GM10248 (cell line): Measurements from ENCODE around the gene NCEH1.
"Not testable (repeated sequence)": the region's sequence is repeated elsewhere in the genome, so short reads cannot be mapped to it uniquely, and the experiment has no call there.

Experiments
- CTCF ChIA-PET: fragments of 300-600 bp; sonication (Branson Sonifier 250); formaldehyde crosslinking; extraction: SDS; loops from one replicate; lab custom pipeline; 2021; ENCODE audit warnings: antibody characterized with exemption; lab: Yijun Ruan, JAX
- POLR2A ChIA-PET: fragments of 350-650 bp; sonication (Branson Sonifier 250); formaldehyde crosslinking; extraction: SDS; loops from one replicate; lab custom pipeline; 2020; ENCODE audit warnings: antibody characterized with exemption; lab: Yijun Ruan, JAX
- DNase-seq: peaks from one replicate; pipeline ENCODE4 v3.0.0; 2012; ENCODE audit errors: extremely low spot score
- CTCF ChIP-seq: IDR thresholded peaks from 2 replicates; pipeline ENCODE4 v1.5.1; 2012; ENCODE audit warnings: mild to moderate bottlenecking, low read depth; ENCODE audit errors: extremely low read depth, missing control alignments, control extremely low read depth

The NCEH1 gene

GRCh38 chr3:172707967-172708366 lies 2.9 kb downstream of the NCEH1 start:
- DNase-seq: no peak
- ChIA-PET POLR2A (interaction anchor here (0.7 kb wide), 1 partner anchor 42 kb away, joined by 3 read pairs; the partner anchor contains the start of gene ECT2), CTCF (interaction anchor here (1.1 to 1.3 kb wide), 2 partner anchors 34 to 35 kb away, joined by 3 read pairs; no protein-coding TSS in a partner anchor)
- TF ChIP-seq CTCF: no peak

- no peak for TF ChIP-seq CTCF
- ChIA-PET CTCF (interaction anchor here (1.1 to 1.3 kb wide), 2 partner anchors 33 to 34 kb away, joined by 3 read pairs; no protein-coding TSS in a partner anchor), POLR2A (no interaction called here)
- DNase-seq: no peak
Observed at GRCh38 chr3:172707030-172707429, 3.8 kb downstream of the NCEH1 start.

- ChIA-PET POLR2A (no interaction called here), CTCF (interaction anchor here (1.8 to 3.5 kb wide), 3 partner anchors 13 to 109 kb away, joined by 4 to 14 read pairs (median 9); no protein-coding TSS in a partner anchor)
- DNase-seq: no peak
- TF ChIP-seq CTCF: no peak
Observed at GRCh38 chr3:172705170-172705569, 5.7 kb downstream of the NCEH1 start.

GRCh38 chr3:172704001-172704400 lies 6.9 kb downstream of the NCEH1 start:
- ChIA-PET CTCF (interaction anchor here (1.3 to 3.5 kb wide), 5 partner anchors 10 to 108 kb away, joined by 3 to 14 read pairs (median 4); no protein-coding TSS in a partner anchor), POLR2A (no interaction called here)
- TF ChIP-seq CTCF: no peak
- DNase-seq: no peak

- DNase-seq, POLR2A ChIA-PET: not testable (repeated sequence)
- CTCF ChIA-PET: interaction anchor here (1.1 to 3.8 kb wide), 3 partner anchors 8 to 26 kb away, joined by 3 to 22 read pairs (median 3); partner anchors contain the start of gene NCEH1
Observed at GRCh38 chr3:172702731-172703130, 8.1 kb downstream of the NCEH1 start.

- no peak for DNase-seq
- CTCF ChIA-PET: interaction anchor here (1.1 to 3.8 kb wide), 4 partner anchors 8 to 29 kb away, joined by 3 to 22 read pairs (median 8); partner anchors contain the start of gene NCEH1
- no peak for TF ChIP-seq CTCF
- POLR2A ChIA-PET: no interaction called here
Observed at GRCh38 chr3:172702256-172702655, 8.6 kb downstream of the NCEH1 start.

GRCh38 chr3:172701751-172702150 lies 9.1 kb downstream of the NCEH1 start:
- ChIA-PET POLR2A (no interaction called here), CTCF (interaction anchor here (1.1 to 3.8 kb wide), 5 partner anchors 9 to 49 kb away, joined by 3 to 22 read pairs (median 4); partner anchors contain the start of genes ECT2 and NCEH1)
- DNase-seq: no peak
- TF ChIP-seq CTCF: no peak
